ENCODE data around the gene MIER3.

MIER3 gene

GRCh38 chr5:56893251-56893951, 58.5 kb downstream of the MIER3 start:
- no peak for DNase-seq

GRCh38 chr5:56881571-56881970, 70.4 kb downstream of the MIER3 start:
- no peak for DNase-seq

GRCh38 chr5:56876327-56876726, 75.6 kb downstream of the MIER3 start:
- no peak for DNase-seq

GRCh38 chr5:56873056-56873455, 78.9 kb downstream of the MIER3 start:
- DNase-seq: no peak

- DNase-seq: no peak
These were observed 80.1 kb downstream of the MIER3 start for GRCh38 chr5:56871777-56872176.
